ENCODE measurements around the gene AQP5.

GRCh38 chr12:49980501-49981349 lies 19.1 kb downstream of the AQP5 start:
- TF ChIP-seq CTCF (IDR thresholded peaks at IDR 0.05; ENCODE audit: extremely low read depth in 1 of 2, insufficient read depth in 1 of 2, low read depth in 1 of 2, low read length in 2 of 2) (no peak), JUN (IDR thresholded peaks at IDR 0.05; ENCODE audit: borderline replicate concordance, insufficient read depth, insufficient read length, low read depth) (no peak), EZH2 (IDR thresholded peaks at IDR 0.05; ENCODE audit: borderline replicate concordance, low read depth, low read length, severe bottlenecking) (no peak), POLR2A (IDR thresholded peaks at IDR 0.05; ENCODE audit: low read depth, low read length) (no peak), POLR2AphosphoS5 (IDR thresholded peaks at IDR 0.05; ENCODE audit: insufficient read depth, low read depth, low read length) (no peak), MYC (IDR thresholded peaks at IDR 0.05; ENCODE audit: low read depth, low read length) (no peak), FOS (IDR thresholded peaks at IDR 0.05; ENCODE audit: borderline replicate concordance, insufficient read depth, low read length) (no peak), GATA2 (IDR thresholded peaks at IDR 0.05; ENCODE audit: insufficient read depth, insufficient read length, low read depth, low read length) (no peak), MAX (IDR thresholded peaks at IDR 0.05; ENCODE audit: insufficient read depth, insufficient read length) (no peak)

Data from endothelial cell of umbilical vein (primary cell).